Mucosa of descending colon (tissue), 3 donors: Measurements from ENCODE around the gene COPS8. TPM values are rescaled to one million over a fixed set of nuclear protein-coding genes. Genes with fewer than 3 reads are reported as not detected.

ENCODE experiments used
- ATAC-seq: fragments of 200-7000 bp; cut with Tn5 transposase; one replicate; pipeline ENCODE4 v1.9.1; 2020; ENCODE audit warnings: mild to moderate bottlenecking, moderate library complexity
- DNase-seq, 3 donors: peaks; one replicate each; pipeline ENCODE4 v3.0.0-alpha.2; 2020
- H3K36me3 ChIP-seq: fragments of 200-600 bp; one replicate; pipeline ENCODE4 v1.8.0; 2021; ENCODE audit warnings: low read depth, mild to moderate bottlenecking
- H3K4me1 ChIP-seq: fragments of 200-600 bp; one replicate; pipeline ENCODE4 v1.8.0; 2021; ENCODE audit warnings: low read depth, mild to moderate bottlenecking
- H3K4me3 ChIP-seq: fragments of 200-600 bp; one replicate; pipeline ENCODE4 v1.8.0; 2021; ENCODE audit warnings: mild to moderate bottlenecking
- H3K9me3 ChIP-seq: fragments of 200-600 bp; one replicate; pipeline ENCODE4 v1.8.0; 2021; ENCODE audit warnings: mild to moderate bottlenecking
- intact Hi-C, 2 donors: fragments of 100-400 bp; cut with DNase I in 1 of 2; cut with micrococcal nuclease in 1 of 2; formaldehyde crosslinking; loops; one replicate each; pipeline versions ENCODE4 v1.11.0 to v1.11.1; 2022; cut with DNase I, micrococcal nuclease
- total RNA-seq, 3 donors: library from RNA; stranded (reverse); fragmentation: NEBNext Ultra II Directional in 2 of 3; extraction: Animal tissue kit (Norgen Biotek cat#: 25700) in 2 of 3; gene quantifications; one replicate each; pipeline versions ENCODE4 v1.2.1 to v1.2.4, GENCODE V29; 2021 to 2023
- TF ChIP-seq, protein P1 (sequence below): fragments of 200-600 bp; IDR thresholded peaks from one replicate; pipeline ENCODE4 v1.8.0; 2022; ENCODE audit warnings: antibody characterized with exemption, mild to moderate bottlenecking
- donor health status: DM: no; HTN: no; CAD: no; lungs with moderate emphysema.
- donor health status: DM: no; HTN: no; CAD: no.
- donor health status: DM: no; HTN: yes; CAD: no.

COPS8 gene
- total RNA-seq, 3 donors from 2014 or later = 23.4 to 37.3 (median 31.5) TPM

DNA sequence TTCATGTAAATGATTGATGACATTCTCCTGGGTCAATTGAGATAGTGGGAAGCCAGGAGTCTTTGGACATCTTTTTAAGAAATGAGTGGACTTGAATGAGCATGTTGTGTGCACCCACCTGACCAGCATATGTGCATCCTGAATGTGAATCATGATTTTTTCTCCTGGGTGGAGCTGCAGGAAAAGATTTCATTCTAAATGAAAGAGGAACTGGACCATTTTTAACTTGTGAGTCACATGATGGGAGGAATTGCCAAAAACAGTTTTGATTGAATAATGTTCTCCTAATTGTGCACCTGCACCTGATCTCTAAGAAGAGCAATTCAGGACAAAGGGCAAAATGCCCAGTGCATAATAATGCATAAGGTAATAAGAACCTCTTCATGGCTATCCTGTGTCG lies 32.3 kb downstream of the COPS8 start:
- TF ChIP-seq, protein P1, sequence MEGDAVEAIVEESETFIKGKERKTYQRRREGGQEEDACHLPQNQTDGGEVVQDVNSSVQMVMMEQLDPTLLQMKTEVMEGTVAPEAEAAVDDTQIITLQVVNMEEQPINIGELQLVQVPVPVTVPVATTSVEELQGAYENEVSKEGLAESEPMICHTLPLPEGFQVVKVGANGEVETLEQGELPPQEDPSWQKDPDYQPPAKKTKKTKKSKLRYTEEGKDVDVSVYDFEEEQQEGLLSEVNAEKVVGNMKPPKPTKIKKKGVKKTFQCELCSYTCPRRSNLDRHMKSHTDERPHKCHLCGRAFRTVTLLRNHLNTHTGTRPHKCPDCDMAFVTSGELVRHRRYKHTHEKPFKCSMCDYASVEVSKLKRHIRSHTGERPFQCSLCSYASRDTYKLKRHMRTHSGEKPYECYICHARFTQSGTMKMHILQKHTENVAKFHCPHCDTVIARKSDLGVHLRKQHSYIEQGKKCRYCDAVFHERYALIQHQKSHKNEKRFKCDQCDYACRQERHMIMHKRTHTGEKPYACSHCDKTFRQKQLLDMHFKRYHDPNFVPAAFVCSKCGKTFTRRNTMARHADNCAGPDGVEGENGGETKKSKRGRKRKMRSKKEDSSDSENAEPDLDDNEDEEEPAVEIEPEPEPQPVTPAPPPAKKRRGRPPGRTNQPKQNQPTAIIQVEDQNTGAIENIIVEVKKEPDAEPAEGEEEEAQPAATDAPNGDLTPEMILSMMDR = no peak
- no peak for ATAC-seq

DNA sequence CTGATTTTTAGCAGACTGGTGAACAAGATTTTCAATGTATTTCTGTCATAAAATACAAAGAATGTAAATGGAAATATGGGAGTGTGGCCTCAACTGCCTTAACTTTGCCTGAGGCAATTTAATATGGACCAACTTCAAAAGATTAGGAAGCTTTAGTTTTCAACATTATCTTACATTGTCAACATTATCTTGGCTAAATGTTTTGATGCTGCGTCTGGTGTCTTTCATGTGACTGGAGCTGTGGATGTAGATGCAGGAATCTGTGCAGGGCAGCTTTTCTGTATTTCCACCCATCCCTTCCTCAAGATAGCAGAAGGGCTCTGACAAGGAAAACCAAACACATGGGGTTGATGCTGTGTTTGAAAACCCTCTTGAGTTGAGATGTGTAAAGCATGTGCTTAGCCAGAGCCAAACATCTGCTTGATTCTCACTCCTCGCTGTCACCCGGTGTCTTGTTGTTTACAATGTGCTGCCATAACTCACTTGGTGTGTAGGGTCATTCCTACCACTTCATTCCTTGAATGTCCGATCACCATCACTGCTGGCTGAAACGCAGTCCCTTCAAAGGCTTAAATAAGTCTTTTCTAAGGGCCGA lies 33.0 kb downstream of the COPS8 start:
- Histone ChIP-seq H3K4me3 (no peak overlapping the region), H3K4me1 (no peaks in the 10 kb centered on the region), H3K9me3 (no peaks in the 10 kb centered on the region), H3K36me3 (no peaks in the 10 kb centered on the region)
- DNase-seq (no peak), ATAC-seq (no peak)
- TF ChIP-seq, protein P1 = no peak
- intact Hi-C loops = no loop called here

More for the DNA sequence above, 32.3 kb downstream of the COPS8 start:
- H3K4me3 ChIP-seq = no peak overlapping the region
- no peaks in the 10 kb centered on the region for H3K4me1 ChIP-seq
- intact Hi-C loops = no loop called here
- H3K9me3 ChIP-seq = no peaks in the 10 kb centered on the region
- DNase-seq = no peak
- H3K36me3 ChIP-seq = no peaks in the 10 kb centered on the region

DNA sequence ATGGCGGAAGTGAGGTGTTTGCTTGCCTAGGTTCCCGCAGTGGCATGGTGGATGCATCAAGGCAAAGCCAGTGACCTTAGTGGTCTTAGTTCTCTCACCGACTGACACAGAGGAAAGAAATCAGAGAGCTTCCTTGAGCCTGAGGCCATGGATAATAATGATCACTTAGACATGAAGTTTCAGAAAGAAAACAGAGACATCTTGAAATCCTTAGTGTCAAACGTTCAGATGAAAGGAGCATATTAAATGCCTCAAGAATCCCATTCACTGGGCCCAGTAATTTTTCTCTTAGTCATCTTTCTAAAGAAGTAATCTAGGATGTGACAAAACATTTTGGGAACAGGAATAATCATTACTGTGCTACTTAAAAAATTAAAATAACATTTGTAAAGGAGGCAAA lies 35.2 kb downstream of the COPS8 start:
- no peak for ATAC-seq
- H3K36me3 ChIP-seq = no peaks in the 10 kb centered on the region
- H3K4me3 ChIP-seq = no peak overlapping the region
- no peak for DNase-seq
- no peaks in the 10 kb centered on the region for H3K4me1 ChIP-seq
- intact Hi-C loops = no loop called here
- no peaks in the 10 kb centered on the region for H3K9me3 ChIP-seq
- TF ChIP-seq, protein P1 = no peak

DNA sequence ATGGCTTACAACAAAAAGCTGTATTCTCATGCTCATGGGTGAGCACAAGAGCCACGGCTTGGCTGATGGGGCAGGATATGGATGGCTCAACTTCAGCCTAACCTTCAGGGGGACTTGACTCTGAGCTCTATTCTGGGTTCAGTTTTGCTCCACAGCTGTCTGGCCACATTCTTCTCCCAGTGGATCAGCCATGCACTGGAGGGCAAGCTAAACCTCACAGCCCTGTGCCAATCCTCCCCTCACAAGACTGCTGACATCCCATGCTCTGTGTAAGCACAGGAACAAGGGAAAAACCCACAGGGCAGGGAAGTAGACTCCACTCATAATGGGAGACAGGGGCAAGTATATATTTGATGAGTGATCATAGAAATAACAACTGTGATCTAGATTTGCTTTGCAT lies 35.6 kb downstream of the COPS8 start:
- TF ChIP-seq, protein P1 = no peak
- no peaks in the 10 kb centered on the region for H3K9me3 ChIP-seq
- intact Hi-C loops = no loop called here

DNA sequence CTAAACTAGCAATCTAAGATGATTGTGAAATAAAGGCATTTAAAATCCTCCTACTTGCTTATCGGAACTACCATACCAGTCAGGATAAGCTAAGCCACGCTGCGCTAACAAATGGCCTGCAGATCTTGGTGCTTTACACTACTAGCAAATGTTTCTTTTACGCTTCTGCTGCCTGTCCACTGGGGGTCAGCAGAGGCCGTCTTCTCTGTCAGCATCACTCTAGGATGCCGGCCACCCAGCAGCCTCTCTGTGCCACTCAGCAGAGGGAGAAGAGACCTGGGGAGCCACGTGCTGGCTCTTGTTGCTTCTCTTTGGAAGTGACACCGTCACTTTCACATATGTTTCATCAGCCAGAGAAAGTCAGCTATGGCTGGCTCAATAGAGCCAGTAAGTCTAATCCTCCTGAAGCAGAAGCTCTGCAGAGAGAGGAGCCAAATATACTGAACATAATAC lies 36.6 kb downstream of the COPS8 start:
- TF ChIP-seq, protein P1 = peak; percentile 22
- Histone ChIP-seq H3K4me1 (no peaks in the 10 kb centered on the region), H3K4me3 (no peak overlapping the region), H3K9me3 (no peaks in the 10 kb centered on the region), H3K36me3 (no peaks in the 10 kb centered on the region)
- DNase-seq (peak; percentile 45 to 63 (median 53)), ATAC-seq (peak; percentile 78)
- intact Hi-C loops = no loop called here

More for the DNA sequence above, 35.6 kb downstream of the COPS8 start:
- DNase-seq (no peak), ATAC-seq (no peak)
- no peaks in the 10 kb centered on the region for H3K36me3 ChIP-seq
- H3K4me1 ChIP-seq = no peaks in the 10 kb centered on the region
- no peak overlapping the region for H3K4me3 ChIP-seq

DNA sequence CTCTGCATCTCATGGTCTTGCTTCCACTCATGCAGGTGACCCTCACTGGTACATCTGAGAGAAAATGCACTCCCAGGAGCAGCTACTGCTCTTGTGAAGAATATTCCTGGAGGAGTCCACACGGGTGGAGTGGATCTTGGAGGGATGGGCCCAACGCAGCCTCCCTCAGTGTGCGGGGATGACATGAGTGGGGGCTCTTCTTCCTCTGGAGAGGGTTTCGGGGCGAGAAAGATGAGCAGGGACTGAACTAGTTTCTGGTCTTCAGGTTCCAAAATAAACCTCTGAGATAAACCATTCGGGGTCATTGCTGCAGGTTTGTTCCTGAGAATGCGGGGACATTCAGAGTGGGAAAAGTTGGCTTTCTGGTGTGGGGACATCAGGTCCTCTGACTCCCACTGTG lies 39.1 kb downstream of the COPS8 start:
- Histone ChIP-seq H3K4me3 (no peak overlapping the region), H3K4me1 (no peaks in the 10 kb centered on the region), H3K9me3 (no peaks in the 10 kb centered on the region), H3K36me3 (no peaks in the 10 kb centered on the region)
- TF ChIP-seq, protein P1 = no peak
- intact Hi-C loops = no loop called here
- no peak for ATAC-seq
- no peak for DNase-seq
